HL-60/S4 treated with phorbol 12-myristate 13-acetate at 8.2 ng/mL for 4 days and 3 days (cell line): ENCODE data around the gene LEPROT.

Source experiments
- in situ Hi-C: fragments of 300-500 bp; cut with MboI; formaldehyde crosslinking; loops from 2 replicates; pipeline ENCODE4 v1.15.0; 2022; ENCODE audit warnings: low sequenced_read_pairs

LEPROT gene

GRCh38 chr1:65412256-65412983 lies 8.0 kb upstream of the LEPROT start:
- in situ Hi-C loops: no loop called here

DNA sequence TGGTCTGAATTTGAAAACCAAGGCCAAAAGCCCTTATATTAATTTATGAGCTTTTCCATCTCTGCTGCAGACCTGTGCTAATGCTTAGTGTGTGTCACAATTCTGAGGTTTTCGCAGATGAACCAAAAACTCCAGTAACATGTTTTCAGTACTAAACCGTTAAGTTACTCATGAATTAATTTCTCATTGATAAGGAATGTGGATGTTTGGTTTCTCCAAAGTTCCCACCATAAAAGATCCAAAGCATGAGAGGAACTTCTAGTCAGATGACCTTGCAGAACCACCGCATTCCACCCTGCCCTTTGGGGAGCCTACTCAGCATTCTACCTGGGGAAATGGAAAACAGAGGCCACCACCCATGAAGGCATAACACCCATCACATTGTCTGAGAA lies 7.5 kb upstream of the LEPROT start:
- in situ Hi-C loops: no loop called here

- in situ Hi-C loops: no loop called here
Observed at GRCh38 chr1:65414538-65414937, 5.9 kb upstream of the LEPROT start.

DNA sequence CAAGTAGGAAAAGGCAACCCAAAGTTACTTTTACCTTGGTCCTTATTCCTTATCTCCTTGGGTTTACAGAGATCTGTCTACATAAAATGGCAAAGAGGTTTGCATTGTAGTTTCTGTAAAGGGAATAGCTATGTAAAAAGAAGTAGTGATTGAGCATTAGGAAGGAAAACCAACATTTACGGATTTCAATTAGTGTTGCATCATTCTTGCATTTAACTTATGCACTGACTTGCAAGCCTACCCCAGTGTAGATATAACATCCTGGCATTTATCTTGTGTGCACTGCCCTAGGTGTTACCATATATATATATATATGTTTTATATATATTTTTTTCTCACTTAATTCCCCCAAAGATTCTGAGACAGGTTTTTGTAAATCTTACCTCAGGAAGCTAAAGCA lies 3.7 kb upstream of the LEPROT start:
- in situ Hi-C loops: no loop called here

DNA sequence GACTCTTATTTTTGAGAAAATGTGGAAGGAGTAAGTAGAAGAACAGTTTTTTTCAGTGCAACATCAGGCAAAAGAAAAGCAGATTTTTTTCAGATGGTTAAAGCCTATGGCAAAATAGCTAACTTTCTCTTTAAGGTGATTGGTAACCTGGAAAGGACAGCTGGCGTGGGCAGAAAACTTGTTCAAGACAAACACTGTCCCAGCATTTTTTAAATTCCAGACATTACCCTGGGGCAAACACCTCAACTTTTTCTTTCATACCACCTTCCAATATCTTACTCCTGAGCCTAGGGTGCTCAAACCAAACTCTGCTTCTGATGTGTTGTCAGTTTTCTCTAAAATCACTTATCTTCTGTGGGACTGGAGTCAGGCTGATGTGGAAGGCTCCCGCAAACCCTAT lies 2.7 kb upstream of the LEPROT start:
- in situ Hi-C loops: no loop called here

- in situ Hi-C loops: no loop called here
Observed at GRCh38 chr1:65418522-65419185, 1.8 kb upstream of the LEPROT start.

DNA sequence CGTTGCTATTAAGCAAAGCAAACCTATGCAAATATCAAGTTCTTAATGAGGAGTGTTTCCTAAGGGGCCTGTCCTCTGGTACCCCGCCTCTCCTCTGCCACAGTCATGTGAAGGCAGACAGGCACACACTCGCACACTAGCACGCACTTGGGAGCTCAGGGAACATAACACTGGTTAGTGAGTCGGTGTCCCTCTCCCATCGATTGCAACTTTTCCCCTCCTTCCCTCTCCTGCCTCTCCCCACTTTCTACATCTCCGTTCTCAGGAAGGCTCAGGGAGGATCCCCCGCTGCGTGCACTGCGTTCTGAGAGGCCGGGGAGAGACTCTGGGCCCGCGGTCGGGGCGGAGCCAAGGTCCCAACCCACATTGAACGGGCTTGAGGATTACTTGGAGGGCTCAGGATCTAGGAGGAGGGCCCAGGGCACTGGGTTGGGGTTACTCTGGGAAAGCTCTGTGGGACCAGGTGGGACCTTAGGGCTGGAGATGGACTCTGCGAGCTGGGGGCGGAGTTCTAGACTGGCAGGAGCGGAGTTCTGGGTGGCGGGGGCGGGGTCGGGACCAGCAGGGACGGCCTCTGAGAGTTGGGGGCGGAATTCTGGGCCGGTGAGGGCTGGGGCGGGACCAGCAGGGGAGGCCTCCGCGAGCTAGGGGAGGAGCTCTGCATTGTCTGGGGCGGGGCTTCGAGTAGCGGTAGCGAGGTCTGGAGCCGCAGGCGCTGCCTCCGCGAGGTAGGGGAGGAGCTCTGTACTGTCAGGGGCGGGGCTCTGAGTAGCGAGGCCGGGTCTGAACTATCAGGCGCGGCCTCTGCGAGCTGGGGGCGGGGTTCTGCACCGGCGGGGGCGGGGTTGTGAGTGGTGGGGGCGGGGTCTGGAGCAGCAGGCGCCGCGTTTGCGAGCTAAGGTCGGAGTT lies 533 bp upstream of the LEPROT start:
- in situ Hi-C loops: no loop called here

GRCh38 chr1:65421351-65422025 lies 1.0 kb downstream of the LEPROT start:
- in situ Hi-C loops: no loop called here

DNA sequence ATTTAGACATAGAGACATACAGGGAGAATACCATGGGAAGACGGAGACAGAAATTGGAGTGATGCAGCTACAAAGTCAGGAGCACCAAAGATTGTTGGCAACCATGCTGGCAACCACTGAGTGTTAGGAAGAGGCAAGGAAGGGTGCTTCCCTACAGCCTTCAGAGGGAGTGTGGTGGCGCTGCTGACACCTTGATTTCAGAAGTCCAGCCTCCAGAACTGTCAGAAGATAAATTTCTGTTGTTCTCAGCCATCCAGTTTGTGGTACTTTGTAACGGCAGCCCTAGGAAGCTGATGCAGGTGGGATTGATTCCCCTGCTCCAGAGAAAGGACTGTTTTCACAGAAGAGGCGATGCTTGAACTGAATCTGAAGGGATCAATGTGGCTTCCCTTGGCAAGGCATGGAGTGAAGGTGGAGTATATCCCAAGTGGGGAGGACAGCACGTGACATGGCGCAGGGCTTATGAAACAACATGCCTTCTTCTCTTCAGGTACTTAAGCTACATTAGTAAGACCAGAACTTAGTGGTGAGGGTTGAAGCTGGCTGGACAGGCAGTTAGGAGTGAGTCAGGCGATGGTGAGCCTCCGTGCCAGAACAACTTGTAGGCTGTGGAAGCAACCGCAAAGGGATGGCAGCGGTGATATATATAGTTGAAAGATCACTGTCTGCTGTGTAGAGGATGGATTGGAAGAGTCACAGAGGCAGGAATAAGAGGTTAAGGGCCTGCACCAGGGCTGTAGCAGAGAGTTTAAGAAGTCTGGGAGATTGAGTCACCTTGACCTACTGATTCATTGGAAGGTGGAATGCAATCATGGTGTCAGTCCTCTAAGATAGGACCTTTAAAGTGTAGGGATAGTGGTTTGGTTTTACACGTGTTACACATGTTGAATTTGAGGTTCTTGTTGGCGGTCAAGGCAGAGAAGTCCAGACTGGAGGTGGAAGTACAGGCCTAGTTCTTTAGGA lies 2.1 kb downstream of the LEPROT start:
- in situ Hi-C loops: no loop called here

- in situ Hi-C loops: no loop called here
Observed at GRCh38 chr1:65423884-65424572, 3.6 kb downstream of the LEPROT start.

DNA sequence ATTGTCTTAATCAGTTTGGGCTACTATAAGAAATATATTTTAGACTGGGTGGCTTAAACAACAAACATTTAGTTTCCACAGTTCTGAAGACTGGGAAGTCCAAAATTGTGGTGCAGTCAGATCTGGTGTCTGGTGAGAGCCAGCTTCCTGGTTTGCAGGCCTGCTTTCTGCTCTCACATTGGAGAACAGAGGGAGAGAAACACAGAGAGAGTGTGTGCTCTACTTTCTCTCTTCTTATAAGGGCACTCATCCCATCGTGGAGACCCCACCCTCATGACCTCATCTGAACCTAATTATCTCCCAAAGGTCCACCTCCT lies 4.1 kb downstream of the LEPROT start:
- in situ Hi-C loops: no loop called here

DNA sequence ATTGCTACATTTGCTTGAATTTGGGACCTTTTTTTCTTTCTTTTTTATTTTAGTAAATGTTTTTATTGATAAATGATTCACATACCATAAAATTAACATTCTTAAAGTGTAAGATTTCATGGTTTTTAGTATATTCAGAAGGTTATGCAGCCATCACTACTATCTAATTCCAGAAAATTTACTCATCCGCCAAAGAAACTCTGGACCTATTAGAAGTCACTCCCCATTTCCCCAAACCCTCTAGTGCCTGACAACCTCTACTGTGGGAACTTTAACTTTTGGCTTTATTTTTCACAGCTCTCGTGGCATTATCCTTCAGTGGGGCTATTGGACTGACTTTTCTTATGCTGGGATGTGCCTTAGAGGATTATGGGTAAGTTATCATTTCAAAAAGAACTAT lies 4.5 kb downstream of the LEPROT start:
- in situ Hi-C loops: no loop called here

- in situ Hi-C loops: no loop called here
Observed at GRCh38 chr1:65425697-65426096, 5.2 kb downstream of the LEPROT start.

GRCh38 chr1:65429078-65429477 lies 8.6 kb downstream of the LEPROT start:
- in situ Hi-C loops: no loop called here

DNA sequence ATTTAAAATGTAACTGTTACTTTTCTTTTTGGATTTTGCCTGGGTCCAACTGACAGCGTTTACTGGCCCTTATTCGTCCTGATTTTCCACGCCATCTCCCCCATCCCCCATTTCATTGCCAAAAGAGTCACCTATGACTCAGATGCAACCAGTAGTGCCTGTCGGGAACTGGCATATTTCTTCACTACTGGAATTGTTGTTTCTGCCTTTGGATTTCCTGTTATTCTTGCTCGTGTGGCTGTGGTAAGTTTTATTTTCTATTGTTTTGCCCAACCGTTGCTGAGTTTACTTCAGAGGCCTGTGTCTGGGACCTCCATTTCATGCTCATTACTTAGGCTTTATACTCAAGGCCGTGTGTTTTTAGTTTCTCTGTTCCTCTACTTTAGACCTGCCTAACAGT lies 9.3 kb downstream of the LEPROT start:
- in situ Hi-C loops: no loop called here

GRCh38 chr1:65431111-65431705 lies 10.7 kb downstream of the LEPROT start:
- in situ Hi-C loops: no loop called here

DNA sequence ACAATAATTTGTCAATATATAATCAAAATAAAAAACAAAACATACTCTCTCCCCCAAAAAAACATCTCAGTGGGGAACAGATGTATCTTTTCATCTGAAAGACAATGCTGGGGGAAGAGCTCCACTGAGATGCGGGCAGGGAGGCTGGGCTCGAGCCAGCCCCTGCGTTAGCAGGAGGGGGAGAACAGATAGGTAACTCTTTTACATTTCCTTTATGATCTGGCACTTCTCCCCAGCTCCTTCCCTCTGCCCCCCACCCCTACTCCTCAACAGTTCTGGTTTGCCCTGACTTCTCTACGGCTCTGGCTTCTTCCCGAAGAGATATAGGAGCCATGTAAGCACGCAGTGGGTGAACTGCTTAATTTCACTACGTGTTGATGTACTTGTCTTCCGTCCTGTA lies 12.4 kb downstream of the LEPROT start:
- in situ Hi-C loops: no loop called here

- in situ Hi-C loops: no loop called here
Observed at GRCh38 chr1:65434255-65434654, 13.8 kb downstream of the LEPROT start.

- in situ Hi-C loops: no loop called here
Observed at GRCh38 chr1:65434760-65435159, 14.3 kb downstream of the LEPROT start.
